Activated T-cell treated with anti-CD3 and anti-CD28 coated beads for 1 hour (primary cell): ENCODE results near the gene ZFAND2A.
"Not testable (repeated sequence)": the region's sequence is repeated elsewhere in the genome, so short reads cannot be mapped to it uniquely, and the experiment has no call there.

Source experiments
- DNase-seq: peaks from one replicate; pipeline ENCODE4 v3.0.0-alpha.2; 2020; ENCODE audit warnings: low read depth

ZFAND2A gene

GRCh38 chr7:1151653-1152425 is 8.2 kb downstream of the ZFAND2A start:
- DNase-seq = no peak

- no peak for DNase-seq
Observed at GRCh38 chr7:1151156-1151555, 8.8 kb downstream of the ZFAND2A start.

- DNase-seq = no peak
Observed at GRCh38 chr7:1150400-1151002, 9.5 kb downstream of the ZFAND2A start.

GRCh38 chr7:1149351-1149794 is 10.6 kb downstream of the ZFAND2A start:
- DNase-seq = no peak

GRCh38 chr7:1147873-1148272 is 12.1 kb downstream of the ZFAND2A start:
- DNase-seq = not testable (repeated sequence)

GRCh38 chr7:1144269-1144771 is 15.7 kb downstream of the ZFAND2A start:
- no peak for DNase-seq

GRCh38 chr7:1143031-1143430 is 17.0 kb downstream of the ZFAND2A start:
- not testable (repeated sequence) for DNase-seq

- no peak for DNase-seq
Observed at GRCh38 chr7:1142051-1142635, 17.9 kb downstream of the ZFAND2A start.

GRCh38 chr7:1141651-1142050 is 18.3 kb downstream of the ZFAND2A start:
- DNase-seq = no peak

- DNase-seq = no peak
Observed at GRCh38 chr7:1140476-1141104, 19.4 kb downstream of the ZFAND2A start.

GRCh38 chr7:1137517-1138167 is 22.4 kb downstream of the ZFAND2A start:
- DNase-seq = no peak

GRCh38 chr7:1136841-1137516 is 23.0 kb downstream of the ZFAND2A start:
- DNase-seq = no peak

GRCh38 chr7:1134951-1135350 is 25.0 kb downstream of the ZFAND2A start:
- DNase-seq = no peak

GRCh38 chr7:1131471-1132265 is 28.3 kb downstream of the ZFAND2A start:
- DNase-seq = no peak

- no peak for DNase-seq
Observed at GRCh38 chr7:1130021-1130990, 29.7 kb downstream of the ZFAND2A start.

- no peak for DNase-seq
Observed at GRCh38 chr7:1129431-1129830, 30.6 kb downstream of the ZFAND2A start.

- DNase-seq = no peak
Observed at GRCh38 chr7:1127001-1127400, 33.0 kb downstream of the ZFAND2A start.

GRCh38 chr7:1125603-1125969 is 34.4 kb downstream of the ZFAND2A start:
- no peak for DNase-seq

- no peak for DNase-seq
Observed at GRCh38 chr7:1124816-1125602, 35.0 kb downstream of the ZFAND2A start.
